Right cardiac atrium (tissue), 5 donors: Measurements from ENCODE around the gene MAPK4. TPM values are rescaled to one million over a fixed set of nuclear protein-coding genes. Genes with fewer than 3 reads are reported as not detected.

Experiments
- ATAC-seq, 2 donors: fragments of 200-7000 bp; cut with Tn5 transposase; one replicate each; pipeline versions ENCODE4 v1.8.0 to v1.9.1; 2020; ENCODE audit warnings: moderate library complexity in 2 of 2, mild to moderate bottlenecking in 1 of 2
- DNase-seq, 3 donors: peaks; one replicate each; pipeline ENCODE4 v3.0.0-alpha.2; 2020
- H3K27ac ChIP-seq: one replicate; pipeline ENCODE4 v1.5.1; 2013; ENCODE audit warnings: mild to moderate bottlenecking, low read length, control low read depth, moderate library complexity
- H3K27me3 ChIP-seq: one replicate; pipeline ENCODE4 v1.6.1; 2013; ENCODE audit not compliant: control insufficient read depth, insufficient read depth
- H3K4me1 ChIP-seq: one replicate; pipeline ENCODE4 v1.6.1; 2013; ENCODE audit warnings: low read length; ENCODE audit not compliant: control insufficient read depth, insufficient read depth
- H3K4me3 ChIP-seq: one replicate; pipeline ENCODE4 v1.5.1; 2013; ENCODE audit warnings: low read length, control low read depth
- H3K9me3 ChIP-seq: one replicate; pipeline ENCODE4 v1.6.1; 2013; ENCODE audit warnings: low read length; ENCODE audit not compliant: control insufficient read depth
- WGBS: extraction: QIAGEN DNeasy Blood & Tissue Kit; methylation state at CpG from one replicate; pipeline ENCODE4 v1.1.7; 2013; 5-methylcytosine and 5-hydroxymethylcytosine counted together
- intact Hi-C, 4 donors: fragments of 100-400 bp; cut with DNase I; formaldehyde crosslinking; loops; one replicate each; pipeline versions ENCODE4 v1.11.0 to v1.14.0; 2022 to 2023
- polyA plus RNA-seq: library from polyadenylated mRNA; stranded (reverse); fragments of 200-250 nt; gene quantifications from one replicate; pipeline ENCODE4 v1.2.3, GENCODE V29; 2013
- total RNA-seq, 4 donors: library from RNA; stranded (reverse); fragmentation: NEBNext Ultra II Directional; extraction: Animal tissue kit (Norgen Biotek cat#: 25700); gene quantifications; one replicate each; pipeline ENCODE4 v1.2.1, GENCODE V29; 2021
- donor health status: healthy with polysubstance abuse.
- donor health status: DM: no; HTN: yes; CAD: no.
- donor health status: DM: no; HTN: no; CAD: no.
- donor health status: DM: no; HTN: yes; CAD: no; lungs with severe emphysema.
- donor health status: DM: yes; HTN: yes; CAD: no.

MAPK4 gene
- total and polyA plus RNA-seq, 5 donors = 15.5 to 73.9 (median 29.1) TPM

GRCh38 chr18:50654211-50654610 is 94.3 kb downstream of the MAPK4 start:
- Histone ChIP-seq H3K4me3 (no peak overlapping the region), H3K27me3 (no peaks in the 10 kb centered on the region), H3K9me3 (no peaks in the 10 kb centered on the region), H3K4me1 (peaks cover 18% of the 10 kb centered on the region), H3K27ac (peak overlapping the region; percentile 94)
- intact Hi-C loops = no loop called here
- WGBS = 57% methylated on average over 2 of the region's 2 CpGs
- DNase-seq (no peak), ATAC-seq (no peak)

- peak overlapping the region; percentile 94 for H3K27ac ChIP-seq
- 38% methylated on average over 17 of the region's 17 CpGs for WGBS
- H3K4me1 ChIP-seq = peaks cover 14% of the 10 kb centered on the region
- H3K4me3 ChIP-seq = no peak overlapping the region
- H3K27me3 ChIP-seq = no peaks in the 10 kb centered on the region
- ATAC-seq (peak; percentile 20 to 56), DNase-seq (peak in 2 of 3 donors; percentile 61 to 68)
- intact Hi-C loops = loop anchor here in 1 of 4 donors (5.0 kb wide), 1 partner anchor 127 kb away; no protein-coding TSS in a partner anchor
- H3K9me3 ChIP-seq = no peaks in the 10 kb centered on the region
These were observed 95.0 kb downstream of the MAPK4 start for GRCh38 chr18:50654658-50655550.

GRCh38 chr18:50656396-50656795 is 96.5 kb downstream of the MAPK4 start:
- ATAC-seq = no peak
- peaks cover 7% of the 10 kb centered on the region for H3K4me1 ChIP-seq
- 86% methylated on average over 2 of the region's 2 CpGs for WGBS

DNA sequence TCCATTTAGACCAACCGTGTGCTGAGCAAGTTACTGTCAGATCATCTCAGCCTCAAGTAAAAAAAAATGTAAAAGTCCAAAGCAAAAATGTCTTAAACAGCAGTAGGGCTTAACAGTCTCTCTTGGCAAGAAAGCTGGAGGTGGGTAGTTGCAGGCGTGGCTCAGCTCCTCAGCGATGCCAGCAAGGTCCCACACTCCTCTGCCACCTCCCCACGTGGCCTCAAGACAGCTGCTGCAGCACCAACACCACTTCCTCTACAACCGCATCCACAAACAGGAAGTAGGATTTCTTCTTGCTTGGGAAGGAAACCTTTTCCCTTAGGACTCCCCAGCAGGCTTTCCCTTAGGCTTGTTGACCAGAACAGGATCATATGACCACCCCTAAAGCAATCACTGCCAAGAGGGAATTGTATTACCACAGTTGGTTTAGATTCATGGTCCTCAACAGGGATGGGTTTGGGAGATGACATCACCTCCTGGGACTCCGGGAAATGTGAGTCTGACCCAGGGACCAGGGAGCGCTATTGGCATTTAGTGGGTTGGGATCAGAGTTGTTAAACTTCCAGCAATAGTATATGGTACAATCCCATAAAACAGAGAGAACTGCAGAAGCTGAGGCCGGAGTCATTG is 97.1 kb downstream of the MAPK4 start:
- Histone ChIP-seq H3K27ac (peak overlapping the region; percentile 94), H3K9me3 (no peaks in the 10 kb centered on the region), H3K27me3 (no peaks in the 10 kb centered on the region), H3K4me1 (peaks cover 7% of the 10 kb centered on the region), H3K4me3 (no peak overlapping the region)
- intact Hi-C loops = loop anchor here in 1 of 4 donors (5.0 kb wide), 1 partner anchor 125 kb away; no protein-coding TSS in a partner anchor
- no peak for DNase-seq
- WGBS = 69% methylated on average over 8 of the region's 8 CpGs
- no peak for ATAC-seq

More at GRCh38 chr18:50656396-50656795, 96.5 kb downstream of the MAPK4 start:
- Histone ChIP-seq H3K9me3 (no peaks in the 10 kb centered on the region), H3K27me3 (no peaks in the 10 kb centered on the region), H3K4me3 (no peak overlapping the region), H3K27ac (peak overlapping the region; percentile 94)
- intact Hi-C loops = loop anchor here in 1 of 4 donors (5.0 kb wide), 1 partner anchor 126 kb away; no protein-coding TSS in a partner anchor
- DNase-seq = no peak

DNA sequence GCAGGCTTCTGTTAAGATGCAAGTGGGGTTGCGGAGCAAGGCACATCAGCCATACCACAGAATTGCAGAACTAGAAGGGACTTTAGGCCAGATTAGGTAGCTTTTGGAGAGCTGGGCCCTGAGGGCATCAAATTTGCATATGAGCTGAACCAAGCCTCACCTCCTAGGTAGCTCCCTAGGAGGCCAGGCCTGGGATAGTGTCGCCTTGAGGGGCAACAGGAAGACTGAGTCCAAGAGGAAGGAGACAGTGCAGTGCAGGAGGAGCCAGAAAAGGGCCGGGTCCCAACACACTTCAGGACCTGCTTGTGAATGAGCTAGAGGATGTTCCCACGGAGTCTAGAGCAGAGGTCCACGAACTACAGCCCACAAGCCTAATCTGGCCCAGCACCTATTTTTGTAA is 98.7 kb downstream of the MAPK4 start:
- ATAC-seq (no peak), DNase-seq (no peak)
- H3K9me3 ChIP-seq = no peaks in the 10 kb centered on the region
- no peaks in the 10 kb centered on the region for H3K27me3 ChIP-seq
- peaks cover 8% of the 10 kb centered on the region for H3K4me1 ChIP-seq
- H3K4me3 ChIP-seq = no peak overlapping the region
- intact Hi-C loops = loop anchor here in 1 of 4 donors (5.0 kb wide), 1 partner anchor 124 kb away; no protein-coding TSS in a partner anchor
- WGBS = 88% methylated on average over 5 of the region's 5 CpGs
- peak overlapping the region; percentile 90 for H3K27ac ChIP-seq

GRCh38 chr18:50659091-50660003 is 99.5 kb downstream of the MAPK4 start:
- no peak for DNase-seq
- Histone ChIP-seq H3K9me3 (no peaks in the 10 kb centered on the region), H3K4me1 (peaks cover 8% of the 10 kb centered on the region), H3K27ac (peak overlapping the region; percentile 90), H3K4me3 (no peak overlapping the region), H3K27me3 (no peaks in the 10 kb centered on the region)
- ATAC-seq = peak; percentile 45 to 61
- WGBS = 38% methylated on average over 13 of the region's 13 CpGs
- intact Hi-C loops = loop anchor here in 2 of 4 donors (5.0 to 10.0 kb wide), 2 partner anchors 123 to 125 kb away; no protein-coding TSS in a partner anchor

- intact Hi-C loops = loop anchor here in 1 of 4 donors (10.0 kb wide), 1 partner anchor 124 kb away; no protein-coding TSS in a partner anchor
- Histone ChIP-seq H3K4me1 (peaks cover 10% of the 10 kb centered on the region), H3K9me3 (no peaks in the 10 kb centered on the region), H3K4me3 (no peak overlapping the region), H3K27ac (peak overlapping the region; percentile 25), H3K27me3 (no peaks in the 10 kb centered on the region)
- no peak for DNase-seq
- 72% methylated on average over 1 of the region's 1 CpG for WGBS
- no peak for ATAC-seq
These were observed 101.1 kb downstream of the MAPK4 start for GRCh38 chr18:50661013-50661412.

- ATAC-seq (no peak), DNase-seq (no peak)
- Histone ChIP-seq H3K27ac (no peak overlapping the region), H3K4me1 (peaks cover 10% of the 10 kb centered on the region), H3K9me3 (no peaks in the 10 kb centered on the region), H3K4me3 (no peak overlapping the region), H3K27me3 (no peaks in the 10 kb centered on the region)
- WGBS = 70% methylated on average over 3 of the region's 3 CpGs
- intact Hi-C loops = loop anchor here in 1 of 4 donors (10.0 kb wide), 1 partner anchor 123 kb away; no protein-coding TSS in a partner anchor
These were observed 102.3 kb downstream of the MAPK4 start for GRCh38 chr18:50662177-50662576.

DNA sequence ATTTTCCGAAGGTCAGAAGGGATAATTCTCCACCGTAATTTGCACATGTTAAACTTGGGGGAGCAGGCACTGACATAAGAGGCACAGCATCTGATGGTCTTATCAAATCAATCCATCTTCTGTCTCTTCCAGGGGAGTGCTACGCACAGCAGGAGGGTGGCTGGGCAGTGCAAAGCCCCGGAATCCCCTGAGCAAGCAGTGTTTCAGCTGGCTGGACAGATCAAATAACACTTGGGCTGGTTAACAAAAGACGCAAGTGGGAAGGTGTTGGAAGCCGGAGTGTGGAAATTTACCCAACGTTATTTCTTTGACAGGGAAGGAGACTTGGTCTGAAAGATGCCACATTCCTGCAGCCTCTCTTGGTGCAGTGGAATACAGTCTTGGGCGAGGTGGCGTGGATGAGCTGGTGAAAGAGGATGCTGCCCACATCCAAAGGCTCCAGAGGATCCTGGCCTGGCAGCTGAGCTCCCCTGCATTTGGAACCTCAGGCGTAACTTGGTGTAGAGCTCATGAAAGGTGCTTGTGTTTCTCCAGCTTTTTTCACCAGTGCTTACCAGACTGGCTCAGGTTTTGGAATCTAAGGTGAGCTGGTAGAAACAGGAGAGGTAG is 103.0 kb downstream of the MAPK4 start:
- intact Hi-C loops = loop anchor here in 1 of 4 donors (10.0 kb wide), 1 partner anchor 122 kb away; no protein-coding TSS in a partner anchor
- Histone ChIP-seq H3K27me3 (no peaks in the 10 kb centered on the region), H3K27ac (peak overlapping the region; percentile 25), H3K9me3 (no peaks in the 10 kb centered on the region), H3K4me1 (peaks cover 10% of the 10 kb centered on the region), H3K4me3 (no peak overlapping the region)
- ATAC-seq = peak; percentile 40
- DNase-seq = no peak
- WGBS = 42% methylated on average over 10 of the region's 10 CpGs
